B cell (primary cell): ENCODE data around the gene ARHGAP9.

Experiments
- EZH2 ChIP-seq: IDR thresholded peaks from 2 replicates; pipeline ENCODE4 v1.6.1; 2012; ENCODE audit warnings: borderline replicate concordance, low read depth, mild to moderate bottlenecking, moderate library complexity, low read length; ENCODE audit not compliant: insufficient read depth, poor library complexity, severe bottlenecking
- TF ChIP-seq, protein P1 (sequence below): fragments of 200-600 bp; IDR thresholded peaks from one replicate; pipeline ENCODE4 v1.8.0; 2022; ENCODE audit warnings: antibody characterized with exemption, mild to moderate bottlenecking

DNA sequence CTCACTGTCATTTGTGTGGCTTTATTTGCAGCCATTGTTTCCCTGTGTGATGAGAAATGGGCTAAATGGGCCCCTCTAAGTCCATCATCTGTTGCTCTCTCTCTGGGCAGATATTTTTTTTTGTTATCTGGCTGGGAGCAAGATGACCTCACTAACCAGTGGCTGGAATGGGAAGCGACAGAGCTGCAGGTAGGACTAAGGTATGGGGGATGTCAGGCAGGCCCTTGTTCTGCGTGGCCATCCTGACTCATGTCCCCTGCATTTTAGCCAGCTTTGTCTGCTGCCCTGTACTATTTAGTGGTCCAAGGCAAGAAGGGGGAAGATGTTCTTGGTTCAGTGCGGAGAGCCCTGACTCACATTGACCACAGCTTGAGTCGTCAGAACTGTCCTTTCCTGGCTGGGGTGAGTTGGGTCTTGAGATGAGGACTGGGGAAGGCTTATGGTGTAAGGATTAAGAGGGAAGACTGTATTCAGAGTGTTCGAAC lies 9.5 kb upstream of the ARHGAP9 start:
- TF ChIP-seq, protein P1, sequence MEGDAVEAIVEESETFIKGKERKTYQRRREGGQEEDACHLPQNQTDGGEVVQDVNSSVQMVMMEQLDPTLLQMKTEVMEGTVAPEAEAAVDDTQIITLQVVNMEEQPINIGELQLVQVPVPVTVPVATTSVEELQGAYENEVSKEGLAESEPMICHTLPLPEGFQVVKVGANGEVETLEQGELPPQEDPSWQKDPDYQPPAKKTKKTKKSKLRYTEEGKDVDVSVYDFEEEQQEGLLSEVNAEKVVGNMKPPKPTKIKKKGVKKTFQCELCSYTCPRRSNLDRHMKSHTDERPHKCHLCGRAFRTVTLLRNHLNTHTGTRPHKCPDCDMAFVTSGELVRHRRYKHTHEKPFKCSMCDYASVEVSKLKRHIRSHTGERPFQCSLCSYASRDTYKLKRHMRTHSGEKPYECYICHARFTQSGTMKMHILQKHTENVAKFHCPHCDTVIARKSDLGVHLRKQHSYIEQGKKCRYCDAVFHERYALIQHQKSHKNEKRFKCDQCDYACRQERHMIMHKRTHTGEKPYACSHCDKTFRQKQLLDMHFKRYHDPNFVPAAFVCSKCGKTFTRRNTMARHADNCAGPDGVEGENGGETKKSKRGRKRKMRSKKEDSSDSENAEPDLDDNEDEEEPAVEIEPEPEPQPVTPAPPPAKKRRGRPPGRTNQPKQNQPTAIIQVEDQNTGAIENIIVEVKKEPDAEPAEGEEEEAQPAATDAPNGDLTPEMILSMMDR, result no peak
- TF ChIP-seq EZH2, result no peak
